ENCODE results near the gene PTH.

- TF ChIP-seq CTCF (IDR thresholded peaks at IDR 0.05; ENCODE audit: low read depth, low read length, missing input control) (no peak), EGR1 (IDR thresholded peaks at IDR 0.05; ENCODE audit: low read depth in 2 of 2) (no peak), JUND (IDR thresholded peaks at IDR 0.05) (no peak), RAD21 (IDR thresholded peaks at IDR 0.05) (no peak), FOXA1 (IDR thresholded peaks at IDR 0.05) (no peak), SP1 (IDR thresholded peaks at IDR 0.05) (no peak), TAF1 (conservative IDR thresholded peaks at IDR 0.05) (no peak), REST (IDR thresholded peaks at IDR 0.05) (no peak), MAX (IDR thresholded peaks at IDR 0.05) (no peak), YY1 (IDR thresholded peaks at IDR 0.05) (no peak), ZBTB33 (IDR thresholded peaks at IDR 0.05) (no peak)
These were observed 27.0 kb downstream of the PTH start for GRCh38 chr11:13468750-13469149.

Measured in liver (tissue), 3 donors.